HG02981 (cell line): ENCODE measurements around the gene PCLAF.
"Not testable (repeated sequence)": the region's sequence is repeated elsewhere in the genome, so short reads cannot be mapped to it uniquely, and the experiment has no call there.

Source experiments
- ATAC-seq: cut with Tn5 transposase; IDR thresholded peaks from one replicate; pipeline ENCODE4 v1.9.1; 2021; ENCODE audit warnings: mild to moderate bottlenecking, moderate library complexity; ENCODE audit not compliant: unreplicated experiment

PCLAF gene

DNA sequence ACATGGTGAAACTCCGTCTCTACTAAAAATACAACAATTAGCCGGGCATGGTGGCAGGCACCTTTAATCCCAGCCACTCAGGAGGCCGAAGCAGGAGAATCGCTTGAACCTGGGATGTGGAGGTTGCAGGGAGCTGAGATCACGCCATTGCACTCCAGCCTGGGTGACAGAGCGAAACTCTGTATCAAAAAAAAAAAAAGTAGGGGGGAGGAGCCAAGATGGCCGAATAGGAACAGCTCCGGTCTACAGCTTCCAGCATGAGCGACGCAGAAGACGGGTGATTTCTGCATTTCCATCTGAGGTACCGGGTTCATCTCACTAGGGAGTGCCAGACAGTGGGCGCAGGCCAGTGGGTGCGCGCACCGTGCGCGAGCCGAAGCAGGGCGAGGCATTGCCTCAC lies 54.8 kb downstream of the PCLAF start:
- ATAC-seq: not testable (repeated sequence)

DNA sequence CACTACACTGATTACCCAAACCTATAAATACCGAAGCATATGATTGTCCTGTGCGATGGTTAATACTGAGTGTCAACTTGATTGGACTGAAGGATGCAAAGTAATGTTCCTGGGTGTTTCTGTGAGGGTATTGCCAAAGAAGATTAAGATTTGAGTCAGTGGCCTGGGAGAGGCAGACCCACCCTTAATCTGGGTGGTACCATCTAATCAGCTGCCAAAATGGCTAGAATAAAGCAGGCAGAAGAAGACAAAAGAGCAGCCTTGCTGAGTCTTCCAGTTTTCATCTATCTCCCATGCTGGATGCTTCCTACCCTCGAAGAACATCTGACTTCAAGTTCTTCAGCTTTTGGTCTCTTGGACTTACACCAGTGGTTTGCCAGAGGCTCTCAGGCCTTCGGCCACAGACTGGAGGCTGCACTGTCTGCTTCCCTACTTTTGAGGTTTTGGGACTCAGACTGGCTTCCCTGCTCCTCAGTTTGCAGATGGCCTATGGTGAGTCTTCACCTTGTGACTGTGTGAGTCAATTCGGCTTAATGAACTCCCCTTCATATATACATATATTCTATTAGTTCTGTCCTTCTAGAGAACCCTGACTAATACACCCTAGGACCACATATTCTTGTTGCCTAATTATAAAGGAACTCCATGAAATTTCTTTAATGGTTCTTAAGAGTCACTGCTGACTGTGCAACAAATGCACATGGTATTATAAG lies 56.9 kb downstream of the PCLAF start:
- ATAC-seq: no peak

DNA sequence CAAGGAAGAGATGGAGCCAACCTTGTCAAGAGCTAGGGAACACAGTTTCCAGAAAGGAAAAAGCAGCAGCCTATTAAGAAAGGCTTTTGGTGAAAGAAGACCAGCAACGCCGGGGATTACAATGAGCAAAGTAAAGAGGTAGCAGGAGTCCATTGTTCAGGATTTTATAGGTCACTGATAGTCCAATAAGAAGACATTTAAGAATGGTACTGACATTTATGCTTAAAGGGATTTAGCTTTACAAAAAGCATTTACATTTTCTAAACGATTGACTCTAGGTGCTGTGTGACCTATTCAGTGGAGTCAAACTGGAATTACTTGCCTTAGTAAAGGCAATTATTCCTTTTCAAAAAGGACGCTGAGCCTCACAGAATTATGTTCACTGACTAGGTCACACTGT lies 66.0 kb downstream of the PCLAF start:
- ATAC-seq: no peak

DNA sequence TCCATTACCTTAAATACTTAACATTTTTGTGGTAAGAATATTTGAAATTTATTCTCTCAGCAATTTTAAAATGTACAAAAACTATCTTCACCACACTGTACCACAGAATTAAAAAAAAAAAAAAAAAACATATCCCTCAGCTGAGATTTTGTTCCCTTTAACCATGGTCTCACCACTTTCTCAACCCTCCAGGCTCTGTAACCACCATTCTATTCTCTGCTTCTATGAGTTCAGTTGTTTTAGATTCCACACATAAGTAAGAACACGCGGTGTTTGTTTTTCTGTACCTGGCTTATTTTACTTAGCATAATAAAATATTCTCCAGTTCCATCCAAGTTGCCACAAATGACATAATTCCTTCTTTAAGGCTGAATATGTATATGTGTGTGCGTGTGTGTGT lies 66.8 kb downstream of the PCLAF start:
- ATAC-seq: no peak
